H1 (cell line): Measurements from ENCODE around the gene EIPR1.

Source experiments
- CEBPB ChIP-seq: IDR thresholded peaks from 2 replicates; pipeline ENCODE4 v1.6.1; 2012; ENCODE audit warnings: low read depth, low read length
- EZH2 ChIP-seq: fragments of 200-600 bp; sonication (generic); IDR thresholded peaks from 2 replicates; pipeline ENCODE4 v1.7.1; 2012; ENCODE audit warnings: low read depth, mild to moderate bottlenecking, moderate library complexity, low read length, inconsistent platforms; ENCODE audit not compliant: severe bottlenecking
- HDAC6 ChIP-seq: IDR thresholded peaks from one replicate; pipeline ENCODE4 v1.7.1; 2012; ENCODE audit warnings: low read depth, mild to moderate bottlenecking, inconsistent platforms, low read length, moderate library complexity
- JUND ChIP-seq: IDR thresholded peaks from 2 replicates; pipeline ENCODE4 v1.6.1; 2011; ENCODE audit warnings: mild to moderate bottlenecking, improper control_type of control experiment, low read length
- POLR2A ChIP-seq, 2 experiments: IDR thresholded peaks; 1 replicate in 1 of 2; 2 replicates in 1 of 2; pipeline ENCODE4 v1.6.1; 2011; ENCODE audit warnings: low read depth in 2 of 2, low read length in 2 of 2, mild to moderate bottlenecking in 2 of 2; ENCODE audit errors: control extremely low read depth in 1 of 2
- RAD21 ChIP-seq, 2 experiments: IDR thresholded peaks in 1 of 2; conservative IDR thresholded peaks in 1 of 2; 2 replicates each; pipeline ENCODE4 v1.6.1; 2011; ENCODE audit warnings: low read depth in 2 of 2, low read length in 2 of 2, improper control_type of control experiment in 1 of 2, inconsistent platforms in 1 of 2, mild to moderate bottlenecking in 1 of 2, moderate library complexity in 1 of 2
- RFX5 ChIP-seq: IDR thresholded peaks from 2 replicates; pipeline ENCODE4 v1.6.1; 2011; ENCODE audit warnings: low read depth, low read length, improper control_type of control experiment, borderline replicate concordance
- TAF1 ChIP-seq: IDR thresholded peaks from 2 replicates; pipeline ENCODE4 v1.6.1; 2011; ENCODE audit warnings: mild to moderate bottlenecking, low read depth, low read length
- TF ChIP-seq, protein P1 (sequence below), 3 experiments: IDR thresholded peaks; 1 replicate in 2 of 3; 2 replicates in 1 of 3; pipeline versions ENCODE4 v1.5.1 to v1.6.1; 2011; ENCODE audit warnings: low read length in 3 of 3, mild to moderate bottlenecking in 3 of 3, inconsistent platforms in 2 of 3, low read depth in 1 of 3, moderate library complexity in 1 of 3; ENCODE audit not compliant: insufficient read depth in 1 of 3; ENCODE audit errors: control extremely low read depth in 1 of 3
- TF ChIP-seq, protein P2 (sequence below): IDR thresholded peaks from 2 replicates; pipeline ENCODE4 v1.6.1; 2012; ENCODE audit warnings: inconsistent platforms

DNA sequence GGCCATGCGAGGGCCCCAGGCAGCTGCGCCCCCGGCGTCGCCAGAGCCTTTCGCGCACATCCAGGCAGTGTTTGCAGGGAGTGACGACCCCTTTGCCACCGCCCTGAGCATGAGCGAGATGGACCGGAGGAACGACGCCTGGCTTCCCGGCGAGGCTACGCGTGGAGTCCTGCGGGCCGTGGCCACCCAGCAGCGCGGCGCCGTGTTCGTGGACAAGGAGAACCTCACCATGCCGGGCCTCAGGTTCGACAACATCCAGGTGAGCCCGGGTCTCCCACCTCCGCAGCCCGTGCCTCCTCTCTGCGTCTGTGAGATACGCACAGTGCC, 10.8 kb upstream of the EIPR1 start:
- TF ChIP-seq EZH2, result no peak
- no peak for TF ChIP-seq POLR2A (IDR thresholded peaks at IDR 0.05; ENCODE audit: control extremely low read depth in 1 of 2, low read depth in 2 of 2, low read length in 2 of 2)
- TF ChIP-seq, protein P1, sequence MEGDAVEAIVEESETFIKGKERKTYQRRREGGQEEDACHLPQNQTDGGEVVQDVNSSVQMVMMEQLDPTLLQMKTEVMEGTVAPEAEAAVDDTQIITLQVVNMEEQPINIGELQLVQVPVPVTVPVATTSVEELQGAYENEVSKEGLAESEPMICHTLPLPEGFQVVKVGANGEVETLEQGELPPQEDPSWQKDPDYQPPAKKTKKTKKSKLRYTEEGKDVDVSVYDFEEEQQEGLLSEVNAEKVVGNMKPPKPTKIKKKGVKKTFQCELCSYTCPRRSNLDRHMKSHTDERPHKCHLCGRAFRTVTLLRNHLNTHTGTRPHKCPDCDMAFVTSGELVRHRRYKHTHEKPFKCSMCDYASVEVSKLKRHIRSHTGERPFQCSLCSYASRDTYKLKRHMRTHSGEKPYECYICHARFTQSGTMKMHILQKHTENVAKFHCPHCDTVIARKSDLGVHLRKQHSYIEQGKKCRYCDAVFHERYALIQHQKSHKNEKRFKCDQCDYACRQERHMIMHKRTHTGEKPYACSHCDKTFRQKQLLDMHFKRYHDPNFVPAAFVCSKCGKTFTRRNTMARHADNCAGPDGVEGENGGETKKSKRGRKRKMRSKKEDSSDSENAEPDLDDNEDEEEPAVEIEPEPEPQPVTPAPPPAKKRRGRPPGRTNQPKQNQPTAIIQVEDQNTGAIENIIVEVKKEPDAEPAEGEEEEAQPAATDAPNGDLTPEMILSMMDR (IDR thresholded peaks at IDR 0.05; ENCODE audit: control extremely low read depth in 1 of 3, insufficient read depth in 1 of 3, low read depth in 1 of 3, low read length in 3 of 3), result no peak
- no peak for TF ChIP-seq HDAC6
- TF ChIP-seq JUND, result no peak
- TF ChIP-seq, protein P2, sequence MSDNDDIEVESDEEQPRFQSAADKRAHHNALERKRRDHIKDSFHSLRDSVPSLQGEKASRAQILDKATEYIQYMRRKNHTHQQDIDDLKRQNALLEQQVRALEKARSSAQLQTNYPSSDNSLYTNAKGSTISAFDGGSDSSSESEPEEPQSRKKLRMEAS, result no peak
- TF ChIP-seq RFX5, result no peak
- no peak for TF ChIP-seq CEBPB
- TF ChIP-seq TAF1, result no peak
- TF ChIP-seq RAD21 (IDR thresholded peaks at IDR 0.05 in 1 of 2, conservative IDR thresholded peaks at IDR 0.05 in 1 of 2; ENCODE audit: low read depth in 2 of 2, low read length in 2 of 2), result no peak
